GM23338 (cell line): Measurements from ENCODE around the gene SSNA1.

Source experiments
- CTCF ChIP-seq, 2 experiments: fragments of 200-600 bp in 1 of 2; sonication (generic) in 1 of 2; conservative IDR thresholded peaks; 2 replicates each; pipeline versions ENCODE4 v1.5.1 to v1.6.1; 2016 to 2017; ENCODE audit warnings: antibody characterized with exemption in 2 of 2, low read depth in 2 of 2, mild to moderate bottlenecking in 2 of 2, moderate library complexity in 1 of 2
- EZH2 ChIP-seq: fragments of 200-600 bp; sonication (generic); IDR thresholded peaks from one replicate; pipeline ENCODE4 v1.8.0; 2017; ENCODE audit warnings: antibody characterized with exemption, mild to moderate bottlenecking, low read depth; ENCODE audit not compliant: unreplicated experiment
- POLR2AphosphoS5 ChIP-seq: IDR thresholded peaks from 2 replicates; pipeline ENCODE4 v1.6.1; 2016; ENCODE audit warnings: antibody characterized with exemption, low read depth

- TF ChIP-seq EZH2 = no peak
- no peak for TF ChIP-seq POLR2AphosphoS5
- no peak for TF ChIP-seq CTCF (conservative IDR thresholded peaks at IDR 0.05; ENCODE audit: low read depth in 2 of 2)
Measured at GRCh38 chr9:137192448-137192780, 3.9 kb downstream of the SSNA1 start.
